Sigmoid colon (tissue), 7 donors: ENCODE data around the gene ATP6V0D1. TPM values are rescaled to one million over a fixed set of nuclear protein-coding genes. Genes with fewer than 3 reads are reported as not detected.
A peak's percentile ranks its signal among the peaks of the same experiment; 100 is the strongest.

Experiments
- DNase-seq: peaks from one replicate; pipeline ENCODE4 v3.0.0-alpha.2; 2019
- H3K27ac ChIP-seq, 4 donors: fragments of 200-600 bp; sonication (generic); one replicate each; pipeline ENCODE4 v1.5.1; 2016 to 2019; ENCODE audit warnings: mild to moderate bottlenecking in 1 of 4
- H3K27me3 ChIP-seq, 3 donors: fragments of 200-600 bp; sonication (generic); one replicate each; pipeline ENCODE4 v1.5.1; 2019; ENCODE audit warnings: mild to moderate bottlenecking in 1 of 3
- H3K36me3 ChIP-seq, 4 donors: fragments of 200-600 bp; sonication (generic); one replicate each; pipeline ENCODE4 v1.5.1; 2016 to 2019
- H3K4me1 ChIP-seq, 4 donors: fragments of 200-600 bp; sonication (generic); one replicate each; pipeline ENCODE4 v1.5.1; 2017 to 2019
- H3K4me3 ChIP-seq, 4 donors: fragments of 200-600 bp; sonication (generic); one replicate each; pipeline ENCODE4 v1.5.1; 2017 to 2019; ENCODE audit warnings: mild to moderate bottlenecking in 2 of 4, moderate library complexity in 1 of 4
- H3K9me3 ChIP-seq, 4 donors: fragments of 200-600 bp in 3 of 4; sonication (generic) in 3 of 4; one replicate each; pipeline versions ENCODE4 v1.5.1 to v1.6.1; 2013 to 2019
- CTCF ChIP-seq, 4 experiments: fragments of 450-650 bp in 3 of 4; fragments of 200-600 bp in 1 of 4; IDR thresholded peaks; one replicate each; pipeline ENCODE4 v1.5.1; 2016 to 2019; ENCODE audit warnings: antibody characterized with exemption in 4 of 4, mild to moderate bottlenecking in 3 of 4, moderate library complexity in 2 of 4
- EP300 ChIP-seq, 4 donors: sonication (generic); formaldehyde crosslinking; IDR thresholded peaks; one replicate each; pipeline ENCODE4 v1.6.1; 2017; ENCODE audit warnings: antibody characterized with exemption in 4 of 4
- POLR2A ChIP-seq, 2 donors: fragments of 450-650 bp; IDR thresholded peaks; one replicate each; pipeline ENCODE4 v1.6.1; 2016; ENCODE audit warnings: antibody characterized with exemption in 2 of 2, mild to moderate bottlenecking in 2 of 2, moderate library complexity in 2 of 2
- POLR2AphosphoS5 ChIP-seq, 4 donors: sonication (generic); formaldehyde crosslinking; IDR thresholded peaks; one replicate each; pipeline ENCODE4 v1.6.1; 2017; ENCODE audit warnings: antibody characterized with exemption in 4 of 4
- WGBS, 2 donors: extraction: QIAGEN DNeasy Blood & Tissue Kit; methylation state at CpG; one replicate each; pipeline ENCODE4 v1.1.7; 2013; 5-methylcytosine and 5-hydroxymethylcytosine counted together
- intact Hi-C: fragments of 100-400 bp; cut with DNase I; formaldehyde crosslinking; loops from one replicate; pipeline ENCODE4 v1.15.1; 2023
- polyA plus RNA-seq, 3 donors: library from polyadenylated mRNA; stranded (reverse); fragments of 200-250 nt; gene quantifications; one replicate each; pipeline ENCODE4 v1.2.3, GENCODE V29; 2013
- total RNA-seq, 4 donors: library from RNA; depleted of rRNA; stranded (reverse); fragments of >200 nt; gene quantifications; one replicate each; pipeline ENCODE4 v1.1.0, GENCODE V29; 2016
- donor health status: healthy with polysubstance abuse.
- donor health status: Bipolar disorder and iron deficiency.
- donor health status: healthy.

The ATP6V0D1 gene
- total and polyA plus RNA-seq, 7 donors: 70.3 to 287 (median 112) TPM

GRCh38 chr16:67486805-67487204 is 5.8 kb upstream of the ATP6V0D1 start:
- no peaks in the 10 kb centered on the region for H3K9me3 ChIP-seq
- no peak for DNase-seq
- H3K27ac ChIP-seq: peak overlapping the region in 2 of 4 donors; percentile 25 to 33
- intact Hi-C loops: no loop called here
- peaks cover 0 to 8% (median 0%) of the 10 kb centered on the region in 4 donors for H3K36me3 ChIP-seq
- no peaks in the 10 kb centered on the region for H3K27me3 ChIP-seq
- H3K4me3 ChIP-seq: no peak overlapping the region
- peaks cover 5 to 55% (median 43%) of the 10 kb centered on the region in 4 donors for H3K4me1 ChIP-seq
- 73 to 85% methylated on average over 3 of the region's 3 CpGs for WGBS, 2 donors
- TF ChIP-seq POLR2AphosphoS5 (IDR thresholded peaks at IDR 0.05) (no peak), POLR2A (IDR thresholded peaks at IDR 0.05) (no peak), EP300 (IDR thresholded peaks at IDR 0.05) (no peak), CTCF (IDR thresholded peaks at IDR 0.05) (no peak)

- 90 to 95% methylated on average over 12 of the region's 12 CpGs for WGBS, 2 donors
- no peaks in the 10 kb centered on the region for H3K27me3 ChIP-seq
- H3K4me1 ChIP-seq: peaks cover 0 to 43% (median 36%) of the 10 kb centered on the region in 4 donors
- H3K36me3 ChIP-seq: peaks cover 0 to 8% (median 0%) of the 10 kb centered on the region in 4 donors
- intact Hi-C loops: loop anchor here (5.0 kb wide), 2 partner anchors 38 to 183 kb away; partner anchors contain the start of genes C16orf86 and ENKD1
- H3K27ac ChIP-seq: peak overlapping the region in 2 of 4 donors; percentile 25 to 98
- H3K9me3 ChIP-seq: no peaks in the 10 kb centered on the region
- no peak overlapping the region for H3K4me3 ChIP-seq
- no peak for DNase-seq
- no peak for TF ChIP-seq CTCF (IDR thresholded peaks at IDR 0.05)
- TF ChIP-seq POLR2AphosphoS5 (IDR thresholded peaks at IDR 0.05): no peak
- TF ChIP-seq POLR2A (IDR thresholded peaks at IDR 0.05): no peak
- TF ChIP-seq EP300 (IDR thresholded peaks at IDR 0.05): no peak
Observed at GRCh38 chr16:67483731-67484525, 3.0 kb upstream of the ATP6V0D1 start.

GRCh38 chr16:67483150-67483549 is 2.2 kb upstream of the ATP6V0D1 start, which contains the start of gene AGRP:
AGRP (minus strand) TSS chr16:67483547; CDS start chr16:67483398, 149 bp downstream.
- H3K4me1 ChIP-seq: peaks cover 0 to 42% (median 38%) of the 10 kb centered on the region in 4 donors
- H3K27ac ChIP-seq: peak within 1 kb of the TSS; percentile 80 to 98 (median 94)
- intact Hi-C loops: loop anchor here (5.0 kb wide), 2 partner anchors 39 to 184 kb away; partner anchors contain the start of genes C16orf86 and ENKD1
- H3K27me3 ChIP-seq: no peaks in the 10 kb centered on the region
- no peak for DNase-seq
- peaks cover 0 to 8% (median 0%) of the 10 kb centered on the region in 4 donors for H3K36me3 ChIP-seq
- no peak within 1 kb of the TSS for H3K4me3 ChIP-seq
- 97 to 99% methylated on average over 6 of the region's 6 CpGs for WGBS, 2 donors
- no peaks in the 10 kb centered on the region for H3K9me3 ChIP-seq
- no peak for TF ChIP-seq POLR2A (IDR thresholded peaks at IDR 0.05)
- no peak for TF ChIP-seq CTCF (IDR thresholded peaks at IDR 0.05)
- no peak for TF ChIP-seq EP300 (IDR thresholded peaks at IDR 0.05)
- TF ChIP-seq POLR2AphosphoS5 (IDR thresholded peaks at IDR 0.05): no peak

- 76 to 84% methylated on average over 25 of the region's 25 CpGs for WGBS, 2 donors
- H3K4me3 ChIP-seq: peak overlapping the region; percentile 35 to 97 (median 90)
- peaks cover 0 to 8% (median 0%) of the 10 kb centered on the region in 4 donors for H3K36me3 ChIP-seq
- TF ChIP-seq EP300 (IDR thresholded peaks at IDR 0.05) (no peak), POLR2A (IDR thresholded peaks at IDR 0.05) (no peak)
- no peaks in the 10 kb centered on the region for H3K9me3 ChIP-seq
- no peak for DNase-seq
- H3K27ac ChIP-seq: peak overlapping the region; percentile 80 to 98 (median 94)
- intact Hi-C loops: loop anchor here (5.0 kb wide), 2 partner anchors 40 to 185 kb away; partner anchors contain the start of genes C16orf86 and ENKD1
- H3K4me1 ChIP-seq: peaks cover 0 to 45% (median 40%) of the 10 kb centered on the region in 4 donors
- no peaks in the 10 kb centered on the region for H3K27me3 ChIP-seq
Observed at GRCh38 chr16:67482233-67482924, 1.4 kb upstream of the ATP6V0D1 start.
